IMR-90 (cell line): ENCODE measurements around the gene KIF18B. TPM values are rescaled to one million over a fixed set of nuclear protein-coding genes. Genes with fewer than 3 reads are reported as not detected.

Experiments used
- ATAC-seq: fragments of 200-7000 bp; cut with Tn5 transposase; 2 replicates; pipeline ENCODE4 v1.9.1; 2020; ENCODE audit warnings: low read depth, mild to moderate bottlenecking, moderate library complexity
- BruUV-seq: library from RNA; stranded (reverse); fragments of 400-500 nt; replicated peaks from 2 replicates; lab custom pipeline; 2021; lab: Mats Ljungman, UMichigan
- CTCF ChIA-PET: fragments of 300-600 bp; formaldehyde crosslinking; extraction: SDS; loops from one replicate; lab custom pipeline; 2021; ENCODE audit warnings: antibody characterized with exemption; lab: Yijun Ruan, JAX
- POLR2A ChIA-PET: fragments of 300-600 bp; sonication (Branson Sonifier 250); formaldehyde crosslinking; loops from one replicate; lab custom pipeline; 2022; ENCODE audit warnings: antibody characterized with exemption; ENCODE audit not compliant: unreplicated experiment; lab: Charles Lee
- DNase-seq: peaks from one replicate; pipeline ENCODE4 v3.0.0; 2013
- H2AFZ ChIP-seq: replicated peaks from 2 replicates; pipeline ENCODE3; 2013; ENCODE audit warnings: low read length, mild to moderate bottlenecking; ENCODE audit not compliant: poor library complexity
- H2AK5ac ChIP-seq: 2 replicates; pipeline ENCODE4 v1.6.1; 2013; ENCODE audit warnings: low read depth, low read length, inconsistent platforms
- H2AK9ac ChIP-seq: replicated peaks from 2 replicates; pipeline ENCODE3; 2013; ENCODE audit warnings: mild to moderate bottlenecking, low read depth, low read length, moderate library complexity; ENCODE audit not compliant: poor library complexity
- H2BK120ac ChIP-seq: 2 replicates; pipeline ENCODE4 v1.6.1; 2013; ENCODE audit warnings: low read depth, low read length, inconsistent platforms
- H2BK15ac ChIP-seq: 3 replicates; pipeline ENCODE4 v1.6.1; 2013; ENCODE audit warnings: low read depth, low read length, inconsistent platforms
- H2BK20ac ChIP-seq: 2 replicates; pipeline ENCODE4 v1.6.1; 2013; ENCODE audit warnings: low read depth, mild to moderate bottlenecking, inconsistent platforms, low read length, moderate library complexity
- H2BK5ac ChIP-seq: 2 replicates; pipeline ENCODE4 v1.6.1; 2013; ENCODE audit warnings: mild to moderate bottlenecking, low read depth, low read length, inconsistent platforms; ENCODE audit not compliant: poor library complexity, severe bottlenecking
- H3K14ac ChIP-seq: replicated peaks from 2 replicates; pipeline ENCODE4 v1.6.1; 2013; ENCODE audit warnings: low read depth, low read length, inconsistent platforms
- H3K18ac ChIP-seq: 2 replicates; pipeline ENCODE4 v1.6.1; 2013; ENCODE audit warnings: low read depth, low read length, control low read depth
- H3K23ac ChIP-seq: 2 replicates; pipeline ENCODE4 v1.6.1; 2013; ENCODE audit warnings: low read depth, low read length, inconsistent platforms
- H3K27ac ChIP-seq: 2 replicates; pipeline ENCODE4 v1.5.1; 2013; ENCODE audit warnings: mild to moderate bottlenecking, control low read depth, low read length; ENCODE audit not compliant: insufficient read depth
- H3K27me3 ChIP-seq: 2 replicates; pipeline ENCODE4 v1.6.1; 2013; ENCODE audit warnings: low read length; ENCODE audit not compliant: control insufficient read depth, insufficient read depth
- H3K36me3 ChIP-seq: 2 replicates; pipeline ENCODE4 v1.6.1; 2013; ENCODE audit warnings: low read length, mixed read lengths; ENCODE audit not compliant: control insufficient read depth, insufficient read depth
- H3K4ac ChIP-seq: 2 replicates; pipeline ENCODE4 v1.6.1; 2013; ENCODE audit warnings: low read depth, low read length, inconsistent platforms
- H3K4me1 ChIP-seq: 2 replicates; pipeline ENCODE4 v1.6.1; 2013; ENCODE audit warnings: low read length, mixed read lengths; ENCODE audit not compliant: control insufficient read depth, insufficient read depth
- H3K4me2 ChIP-seq: 2 replicates; pipeline ENCODE4 v1.6.1; 2013; ENCODE audit warnings: low read depth, mild to moderate bottlenecking, control low read depth, low read length, moderate library complexity
- H3K4me3 ChIP-seq: 2 replicates; pipeline ENCODE4 v1.5.1; 2013; ENCODE audit warnings: low read depth, mild to moderate bottlenecking, control low read depth, low read length, moderate library complexity; ENCODE audit not compliant: insufficient read depth
- H3K56ac ChIP-seq: 2 replicates; pipeline ENCODE4 v1.6.1; 2013; ENCODE audit warnings: low read length, inconsistent platforms; ENCODE audit not compliant: insufficient read depth; ENCODE audit errors: extremely low read depth
- H3K79me1 ChIP-seq, 2 experiments: 2 replicates each; pipeline ENCODE4 v1.6.1; 2013; ENCODE audit warnings: low read length in 2 of 2, inconsistent platforms in 1 of 2, low read depth in 1 of 2
- H3K9ac ChIP-seq: 2 replicates; pipeline ENCODE4 v1.6.1; 2013; ENCODE audit warnings: low read depth, low read length, control low read depth
- H3K9me1 ChIP-seq: 2 replicates; pipeline ENCODE4 v1.6.1; 2013; ENCODE audit warnings: low read length, inconsistent platforms; ENCODE audit not compliant: insufficient read depth
- H3K9me3 ChIP-seq: 2 replicates; pipeline ENCODE4 v1.6.1; 2013; ENCODE audit warnings: low read length; ENCODE audit not compliant: control insufficient read depth, insufficient read depth
- H4K20me1 ChIP-seq: 2 replicates; pipeline ENCODE4 v1.6.1; 2013; ENCODE audit warnings: low read length, inconsistent platforms; ENCODE audit not compliant: insufficient read depth
- H4K5ac ChIP-seq: 2 replicates; pipeline ENCODE4 v1.6.1; 2013; ENCODE audit warnings: mild to moderate bottlenecking, low read depth, low read length, control low read depth
- H4K8ac ChIP-seq, 2 experiments: 2 replicates each; pipeline ENCODE4 v1.6.1; 2013; ENCODE audit warnings: low read depth in 2 of 2, low read length in 2 of 2, control low read depth in 1 of 2, inconsistent platforms in 1 of 2
- H4K91ac ChIP-seq: 2 replicates; pipeline ENCODE4 v1.6.1; 2013; ENCODE audit warnings: low read depth, low read length, inconsistent platforms; ENCODE audit not compliant: insufficient read depth
- BHLHE40 ChIP-seq: fragments of 150-350 bp; IDR thresholded peaks from 2 replicates; pipeline ENCODE4 v1.6.1; 2016; ENCODE audit warnings: mild to moderate bottlenecking, low read depth, low read length
- CHD1 ChIP-seq: IDR thresholded peaks from 2 replicates; pipeline ENCODE4 v1.6.1; 2012; ENCODE audit warnings: low read depth, low read length, improper control_type of control experiment
- ELK1 ChIP-seq: fragments of 150-350 bp; IDR thresholded peaks from 2 replicates; pipeline ENCODE4 v1.6.1; 2016; ENCODE audit warnings: low read depth, mild to moderate bottlenecking, low read length, moderate library complexity, borderline replicate concordance
- FOS ChIP-seq: fragments of 150-350 bp; IDR thresholded peaks from 2 replicates; pipeline ENCODE4 v1.6.1; 2016; ENCODE audit warnings: low read depth, low read length
- MAFK ChIP-seq: IDR thresholded peaks from 2 replicates; pipeline ENCODE4 v1.6.1; 2012; ENCODE audit warnings: low read depth, low read length, improper control_type of control experiment
- MAZ ChIP-seq: IDR thresholded peaks from 2 replicates; pipeline ENCODE4 v1.6.1; 2012; ENCODE audit warnings: low read depth, mild to moderate bottlenecking, low read length, improper control_type of control experiment, moderate library complexity, borderline replicate concordance
- POLR2A ChIP-seq: IDR thresholded peaks from 2 replicates; pipeline ENCODE4 v1.6.1; 2012; ENCODE audit warnings: mild to moderate bottlenecking, low read depth, low read length
- SMC3 ChIP-seq: fragments of 150-350 bp; IDR thresholded peaks from 2 replicates; pipeline ENCODE4 v1.6.1; 2016; ENCODE audit warnings: low read depth, mild to moderate bottlenecking, antibody characterized with exemption, low read length, moderate library complexity
- USF2 ChIP-seq: fragments of 150-350 bp; IDR thresholded peaks from 2 replicates; pipeline ENCODE4 v1.6.1; 2017; ENCODE audit warnings: mild to moderate bottlenecking, antibody characterized with exemption, low read length, low read depth
- WGBS, 2 experiments: methylation state at CpG; one replicate each; pipeline versions ENCODE4 v1.1.5 to v1.1.7; 2013; ENCODE audit warnings: missing lambda C conversion rate in 2 of 2; ENCODE audit not compliant: insufficient read length in 1 of 2; ENCODE audit errors: extremely low coverage in 2 of 2; 5-methylcytosine and 5-hydroxymethylcytosine counted together
- dilution Hi-C: fragments of 300-500 bp; cut with HindIII; formaldehyde crosslinking; loops from one replicate; pipeline ENCODE4 v1.14.3; 2018; ENCODE audit warnings: low sequenced_read_pairs; ENCODE audit not compliant: unreplicated experiment
- in situ Hi-C: fragments of 300-500 bp; cut with MboI; formaldehyde crosslinking; loops from 3 replicates; pipeline ENCODE4 v1.14.3; 2019; ENCODE audit warnings: low sequenced_read_pairs, inconsistent platforms, mixed read lengths
- intact Hi-C: fragments of 100-400 bp; cut with micrococcal nuclease; formaldehyde crosslinking; loops from 2 replicates; pipeline ENCODE4 v1.10.0; 2022
- polyA plus RNA-seq, 3 experiments: library from polyadenylated mRNA; depleted of rRNA; stranded (reverse); fragments of >200 nt; gene quantifications; 2 replicates each; pipeline ENCODE4 v1.2.3, GENCODE V29; 2012; ENCODE audit warnings: low replicate concordance in 1 of 3
- total RNA-seq: library from RNA; depleted of rRNA; stranded (reverse); fragments of >200 nt; gene quantifications from 2 replicates; pipeline ENCODE4 v1.2.3, GENCODE V29; 2012

The KIF18B gene
- total and polyA plus RNA-seq, 2 of the 4 experiments (the other 2 are of a cell fraction): 1.3 to 16.0 TPM

GRCh38 chr17:44928950-44929720 is 18.4 kb downstream of the KIF18B start:
- Histone ChIP-seq H4K20me1 (no peaks in the 10 kb centered on the region), H4K8ac (no peak overlapping the region), H2BK5ac (no peak overlapping the region), H2BK15ac (no peak overlapping the region), H3K9me3 (no peaks in the 10 kb centered on the region), H3K4me1 (no peaks in the 10 kb centered on the region), H3K4ac (no peak overlapping the region), H3K36me3 (peaks cover 12% of the 10 kb centered on the region), H4K5ac (no peak overlapping the region), H3K23ac (no peak overlapping the region), H3K27ac (no peak overlapping the region), H2AK9ac (no peak overlapping the region), H3K4me2 (no peak overlapping the region), H2BK120ac (no peak overlapping the region), H3K14ac (no peak overlapping the region), H3K9me1 (no peaks in the 10 kb centered on the region), H3K56ac (no peak overlapping the region), H2BK20ac (no peak overlapping the region), H2AK5ac (no peak overlapping the region), H3K9ac (no peak overlapping the region), H4K91ac (no peak overlapping the region), H3K27me3 (no peaks in the 10 kb centered on the region), H3K79me1 (peaks cover 8 to 11% of the 10 kb centered on the region in 2 experiments), H3K4me3 (no peak overlapping the region), H2AFZ (no peak overlapping the region), H3K18ac (no peak overlapping the region)
- 100% methylated on average over 1 of the region's 7 CpGs; no CpG with 5 or more reads in 1 of the 2 experiments for WGBS, 2 experiments
- dilution Hi-C loops: no loop called here
- intact Hi-C loops: no loop called here
- ATAC-seq: no peak
- CTCF ChIA-PET: interaction anchor here (1.3 kb wide), 1 partner anchor 9 kb away, joined by 4 read pairs; no protein-coding TSS in a partner anchor
- DNase-seq: no peak
- in situ Hi-C loops: no loop called here
- POLR2A ChIA-PET: no interaction called here
- no TSS peak for BruUV-seq
- TF ChIP-seq CHD1 (no peak), POLR2A (no peak), MAFK (no peak), USF2 (no peak), ELK1 (no peak), MAZ (no peak), BHLHE40 (no peak), FOS (no peak), SMC3 (no peak)
